Endothelial cell of umbilical vein (primary cell): ENCODE data around the gene NXN. TPM values are rescaled to one million over a fixed set of nuclear protein-coding genes. Genes with fewer than 3 reads are reported as not detected.
"Not testable (repeated sequence)": the region's sequence is repeated elsewhere in the genome, so short reads cannot be mapped to it uniquely, and the experiment has no call there.

Source experiments
- BruUV-seq: library from RNA; stranded (reverse); fragments of 400-500 nt; replicated peaks from 2 replicates; lab custom pipeline; 2021; lab: Mats Ljungman, UMichigan
- CTCF ChIA-PET: fragments of 300-600, 350-600 bp; sonication (Branson Sonifier 250); formaldehyde crosslinking; loops from one replicate; lab custom pipeline; 2021; ENCODE audit warnings: antibody characterized with exemption, inconsistent platforms; lab: Charles Lee
- POLR2A ChIA-PET: fragments of 300-600, 350-600 bp; sonication (Branson Sonifier 250); formaldehyde crosslinking; loops from one replicate; lab custom pipeline; 2021; ENCODE audit warnings: antibody characterized with exemption, inconsistent platforms; lab: Charles Lee
- DNase-seq: peaks from one replicate; pipeline ENCODE4 v3.0.0-alpha.2; 2011; ENCODE audit warnings: low read depth, low spot score
- FAIRE-seq: peaks from 2 replicates; lab custom pipeline; 2011; peaks lifted over from hg19 to GRCh38; lab: Jason Lieb, UNC
- H2AFZ ChIP-seq: 2 replicates; pipeline ENCODE4 v1.6.0; 2012; ENCODE audit warnings: low read depth, low read length, control low read depth, inconsistent platforms
- H3K27ac ChIP-seq: 2 replicates; pipeline ENCODE4 v1.5.1; 2011; ENCODE audit warnings: low read depth, mild to moderate bottlenecking, control low read depth, low read length, moderate library complexity; ENCODE audit not compliant: insufficient read depth
- H3K27me3 ChIP-seq, 2 experiments: 2 replicates each; pipeline versions ENCODE4 v1.6.0 to v1.6.1; 2011; ENCODE audit warnings: low read length in 2 of 2, mixed read lengths in 1 of 2; ENCODE audit not compliant: control insufficient read depth in 2 of 2, insufficient read depth in 2 of 2
- H3K36me3 ChIP-seq, 2 experiments: 2 replicates in 1 of 2; 3 replicates in 1 of 2; pipeline ENCODE4 v1.5.1; 2011; ENCODE audit warnings: low read length in 2 of 2, mild to moderate bottlenecking in 1 of 2, moderate library complexity in 1 of 2; ENCODE audit not compliant: control insufficient read depth in 2 of 2, insufficient read depth in 2 of 2; ENCODE audit errors: extremely low read depth in 1 of 2
- H3K4me1 ChIP-seq: 3 replicates; pipeline ENCODE4 v1.5.1; 2011; ENCODE audit warnings: mild to moderate bottlenecking, low read length; ENCODE audit not compliant: control insufficient read depth, insufficient read depth; ENCODE audit errors: extremely low read depth
- H3K4me2 ChIP-seq: 2 replicates; pipeline ENCODE4 v1.6.1; 2011; ENCODE audit warnings: low read length, control low read depth, mixed read lengths; ENCODE audit not compliant: insufficient read depth
- H3K4me3 ChIP-seq, 3 experiments: fragments of 200-600 bp in 1 of 3; sonication (generic), shearing (Covaris generic) in 1 of 3; replicated peaks in 1 of 3; 2 replicates each; pipeline ENCODE4 v1.5.1; 2011 to 2016; ENCODE audit warnings: control low read depth in 3 of 3, low read length in 3 of 3, mild to moderate bottlenecking in 2 of 3, inconsistent platforms in 1 of 3, low read depth in 1 of 3, moderate library complexity in 1 of 3; ENCODE audit not compliant: insufficient read depth in 1 of 3
- H3K79me2 ChIP-seq: 2 replicates; pipeline ENCODE4 v1.6.0; 2012; ENCODE audit warnings: low read length, inconsistent platforms; ENCODE audit not compliant: control insufficient read depth, insufficient read depth
- H3K9ac ChIP-seq: replicated peaks from 2 replicates; pipeline ENCODE3; 2011; ENCODE audit warnings: low read length, control low read depth; ENCODE audit not compliant: insufficient read depth; ENCODE audit errors: extremely low read depth
- H3K9me1 ChIP-seq: replicated peaks from 3 replicates; pipeline ENCODE4 v1.6.0; 2011; ENCODE audit warnings: mild to moderate bottlenecking, low read length; ENCODE audit not compliant: control insufficient read depth, insufficient read depth; ENCODE audit errors: extremely low read depth
- H3K9me3 ChIP-seq: replicated peaks from 2 replicates; pipeline ENCODE4 v1.5.1; 2012; ENCODE audit warnings: low read length, inconsistent platforms; ENCODE audit not compliant: control insufficient read depth, insufficient read depth
- H4K20me1 ChIP-seq: replicated peaks from 2 replicates; pipeline ENCODE3; 2011; ENCODE audit warnings: mild to moderate bottlenecking, low read length; ENCODE audit not compliant: control insufficient read depth, insufficient read depth; ENCODE audit errors: extremely low read depth
- EZH2 ChIP-seq: IDR thresholded peaks from 2 replicates; pipeline ENCODE4 v1.6.1; 2012; ENCODE audit warnings: borderline replicate concordance, low read depth, mild to moderate bottlenecking, moderate library complexity, low read length, inconsistent platforms; ENCODE audit not compliant: severe bottlenecking
- FOS ChIP-seq: IDR thresholded peaks from 2 replicates; pipeline ENCODE4 v1.6.1; 2011; ENCODE audit warnings: mild to moderate bottlenecking, low read length, moderate library complexity, borderline replicate concordance; ENCODE audit not compliant: insufficient read depth
- GATA2 ChIP-seq: IDR thresholded peaks from 2 replicates; pipeline ENCODE4 v1.7.0; 2011; ENCODE audit warnings: low read depth, mild to moderate bottlenecking, moderate library complexity, mixed read lengths, low read length; ENCODE audit not compliant: insufficient read length, insufficient read depth
- JUN ChIP-seq: IDR thresholded peaks from 2 replicates; pipeline ENCODE4 v1.6.1; 2011; ENCODE audit warnings: borderline replicate concordance, low read depth; ENCODE audit not compliant: insufficient read length, insufficient read depth
- MYC ChIP-seq: IDR thresholded peaks from one replicate; pipeline ENCODE4 v1.6.1; 2011; ENCODE audit warnings: mild to moderate bottlenecking, low read depth, low read length
- POLR2A ChIP-seq: IDR thresholded peaks from 2 replicates; pipeline ENCODE4 v1.6.1; 2012; ENCODE audit warnings: low read depth, mild to moderate bottlenecking, control low read depth, low read length
- POLR2AphosphoS5 ChIP-seq: IDR thresholded peaks from 2 replicates; pipeline ENCODE4 v1.6.1; 2012; ENCODE audit warnings: low read depth, mild to moderate bottlenecking, control low read depth, low read length, moderate library complexity; ENCODE audit not compliant: insufficient read depth
- dilution Hi-C: fragments of 300-500 bp; cut with MboI; formaldehyde crosslinking; loops from one replicate; pipeline ENCODE4 v1.15.0; 2019; ENCODE audit warnings: low sequenced_read_pairs; ENCODE audit not compliant: extremely low pct_ligation_motif_present
- intact Hi-C: fragments of 100-400 bp; cut with micrococcal nuclease; formaldehyde crosslinking; loops from one replicate; pipeline ENCODE4 v1.10.0; 2022
- polyA plus RNA-seq, 4 experiments: library from polyadenylated mRNA; depleted of rRNA in 3 of 4; stranded (reverse) in 3 of 4; unstranded in 1 of 4; fragments of >200 nt; gene quantifications; 2 replicates each; pipeline versions ENCODE4 v1.2.1 to v1.2.3, GENCODE V29; 2011 to 2012; ENCODE audit warnings: missing spikeins in 1 of 4
- total RNA-seq: library from RNA; stranded (reverse); gene quantifications from 2 replicates; pipeline ENCODE4 v1.2.3, GENCODE V29; 2021
- TF ChIP-seq, protein P1 (sequence below), 2 donors: IDR thresholded peaks; 1 replicate in 1 of 2; 2 replicates in 1 of 2; pipeline ENCODE4 v1.5.1; 2011; ENCODE audit warnings: low read length in 2 of 2, mild to moderate bottlenecking in 2 of 2, moderate library complexity in 2 of 2, control low read depth in 1 of 2, inconsistent platforms in 1 of 2, low read depth in 1 of 2; ENCODE audit not compliant: insufficient read depth in 1 of 2; ENCODE audit errors: extremely low read depth in 1 of 2
- TF ChIP-seq, protein P2 (sequence below): IDR thresholded peaks from 2 replicates; pipeline ENCODE4 v1.6.1; 2011; ENCODE audit not compliant: insufficient read depth, insufficient read length

NXN gene
- total and polyA plus RNA-seq, 2 donors (not counting 3 experiments of a cell fraction or from before 2014, with no cell fraction given), result 69.5 to 77.3 TPM

- Histone ChIP-seq H3K9me3 (no peaks in the 10 kb centered on the region), H3K9me1 (no peaks in the 10 kb centered on the region), H3K4me1 (peaks cover 5% of the 10 kb centered on the region), H2AFZ (no peak overlapping the region), H3K36me3 (peaks cover 0 to under 1% of the 10 kb centered on the region in 2 experiments), H3K4me2 (no peak overlapping the region), H3K27ac (no peak overlapping the region), H3K79me2 (peaks cover 5% of the 10 kb centered on the region), H4K20me1 (no peaks in the 10 kb centered on the region), H3K9ac (no peak overlapping the region), H3K27me3 (no peaks in the 10 kb centered on the region), H3K4me3 (no peak overlapping the region)
- dilution Hi-C loops, result no loop called here
- BruUV-seq, result TSS peak; percentile 11
- ChIA-PET POLR2A (no interaction called here), CTCF (no interaction called here)
- DNase-seq (no peak), FAIRE-seq (no peak)
- TF ChIP-seq POLR2AphosphoS5 (no peak), MYC (no peak), EZH2 (no peak), GATA2 (no peak), FOS (no peak), JUN (no peak), POLR2A (no peak)
- TF ChIP-seq, protein P1, sequence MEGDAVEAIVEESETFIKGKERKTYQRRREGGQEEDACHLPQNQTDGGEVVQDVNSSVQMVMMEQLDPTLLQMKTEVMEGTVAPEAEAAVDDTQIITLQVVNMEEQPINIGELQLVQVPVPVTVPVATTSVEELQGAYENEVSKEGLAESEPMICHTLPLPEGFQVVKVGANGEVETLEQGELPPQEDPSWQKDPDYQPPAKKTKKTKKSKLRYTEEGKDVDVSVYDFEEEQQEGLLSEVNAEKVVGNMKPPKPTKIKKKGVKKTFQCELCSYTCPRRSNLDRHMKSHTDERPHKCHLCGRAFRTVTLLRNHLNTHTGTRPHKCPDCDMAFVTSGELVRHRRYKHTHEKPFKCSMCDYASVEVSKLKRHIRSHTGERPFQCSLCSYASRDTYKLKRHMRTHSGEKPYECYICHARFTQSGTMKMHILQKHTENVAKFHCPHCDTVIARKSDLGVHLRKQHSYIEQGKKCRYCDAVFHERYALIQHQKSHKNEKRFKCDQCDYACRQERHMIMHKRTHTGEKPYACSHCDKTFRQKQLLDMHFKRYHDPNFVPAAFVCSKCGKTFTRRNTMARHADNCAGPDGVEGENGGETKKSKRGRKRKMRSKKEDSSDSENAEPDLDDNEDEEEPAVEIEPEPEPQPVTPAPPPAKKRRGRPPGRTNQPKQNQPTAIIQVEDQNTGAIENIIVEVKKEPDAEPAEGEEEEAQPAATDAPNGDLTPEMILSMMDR (IDR thresholded peaks at IDR 0.05; ENCODE audit: extremely low read depth in 1 of 2, insufficient read depth in 1 of 2, low read depth in 1 of 2, low read length in 2 of 2), result no peak
- TF ChIP-seq, protein P2, sequence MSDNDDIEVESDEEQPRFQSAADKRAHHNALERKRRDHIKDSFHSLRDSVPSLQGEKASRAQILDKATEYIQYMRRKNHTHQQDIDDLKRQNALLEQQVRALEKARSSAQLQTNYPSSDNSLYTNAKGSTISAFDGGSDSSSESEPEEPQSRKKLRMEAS, result no peak
- intact Hi-C loops, result loop anchor here (5.0 kb wide), 1 partner anchor 36 kb away; no protein-coding TSS in a partner anchor
These were observed 25.8 kb downstream of the NXN start for GRCh38 chr17:953767-954166.

DNA sequence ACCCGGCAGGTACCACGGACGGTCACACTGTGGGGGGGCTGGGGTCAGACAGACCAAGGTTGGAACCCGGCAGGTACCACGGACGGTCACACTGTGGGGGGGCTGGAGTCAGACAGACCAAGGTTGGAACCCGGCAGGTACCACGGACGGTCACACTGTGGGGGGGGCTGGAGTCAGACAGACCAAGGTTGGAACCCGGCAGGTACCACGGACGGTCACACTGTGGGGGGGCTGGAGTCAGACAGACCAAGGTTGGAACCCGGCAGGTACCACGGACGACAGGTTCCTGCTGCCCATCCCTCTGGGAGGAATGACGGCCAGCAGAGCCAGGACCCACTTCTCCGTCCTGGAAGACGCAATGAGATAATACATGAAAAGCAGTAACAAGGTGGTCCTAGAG, 27.0 kb downstream of the NXN start:
- H3K4me3 ChIP-seq, H3K9ac ChIP-seq, CTCF ChIA-PET, H3K36me3 ChIP-seq, H3K4me1 ChIP-seq, H4K20me1 ChIP-seq, H3K9me1 ChIP-seq, FAIRE-seq, H3K4me2 ChIP-seq, BruUV-seq, DNase-seq, H3K79me2 ChIP-seq, H3K9me3 ChIP-seq, POLR2A ChIA-PET, H3K27ac ChIP-seq, H3K27me3 ChIP-seq, dilution Hi-C loops, H2AFZ ChIP-seq: not testable (repeated sequence)
- intact Hi-C loops, result loop anchor here (5.0 kb wide), 1 partner anchor 35 kb away; no protein-coding TSS in a partner anchor
